Inflammatory macrophage treated with lipopolysaccharide for 4 hours (primary cell): Measurements from ENCODE around the gene PRKCZ.
"Not testable (repeated sequence)": the region's sequence is repeated elsewhere in the genome, so short reads cannot be mapped to it uniquely, and the experiment has no call there.

Experiments
- DNase-seq: peaks from one replicate; pipeline ENCODE4 v3.0.0-alpha.2; 2020

PRKCZ gene

GRCh38 chr1:2104621-2105427 lies 54.6 kb downstream of the PRKCZ start:
- DNase-seq, result no peak

- DNase-seq, result no peak
These were observed 55.7 kb downstream of the PRKCZ start for GRCh38 chr1:2105781-2106524.

- DNase-seq, result no peak
These were observed 56.6 kb downstream of the PRKCZ start for GRCh38 chr1:2106659-2107405.

GRCh38 chr1:2107586-2108212 lies 57.5 kb downstream of the PRKCZ start:
- no peak for DNase-seq

GRCh38 chr1:2108213-2108876 lies 58.1 kb downstream of the PRKCZ start:
- DNase-seq, result no peak

GRCh38 chr1:2108877-2109580 lies 58.8 kb downstream of the PRKCZ start:
- no peak for DNase-seq

- no peak for DNase-seq
These were observed 59.4 kb downstream of the PRKCZ start for GRCh38 chr1:2109581-2110021.

- DNase-seq, result no peak
These were observed 60.1 kb downstream of the PRKCZ start for GRCh38 chr1:2110191-2110737.

- no peak for DNase-seq
These were observed 60.8 kb downstream of the PRKCZ start for GRCh38 chr1:2110738-2111673.

GRCh38 chr1:2111674-2112035 lies 61.4 kb downstream of the PRKCZ start:
- DNase-seq, result no peak

GRCh38 chr1:2112280-2112701 lies 62.1 kb downstream of the PRKCZ start:
- peak; percentile 32 for DNase-seq

GRCh38 chr1:2113620-2114135 lies 63.5 kb downstream of the PRKCZ start:
- DNase-seq, result no peak

GRCh38 chr1:2114635-2115007 lies 64.4 kb downstream of the PRKCZ start:
- not testable (repeated sequence) for DNase-seq

- no peak for DNase-seq
These were observed 64.9 kb downstream of the PRKCZ start for GRCh38 chr1:2115008-2115641.

GRCh38 chr1:2115702-2116341 lies 65.6 kb downstream of the PRKCZ start:
- no peak for DNase-seq

- DNase-seq, result no peak
These were observed 69.7 kb downstream of the PRKCZ start for GRCh38 chr1:2119886-2120285.

- DNase-seq, result no peak
These were observed 71.0 kb downstream of the PRKCZ start for GRCh38 chr1:2121101-2121691.

- DNase-seq, result not testable (repeated sequence)
These were observed 71.6 kb downstream of the PRKCZ start for GRCh38 chr1:2121794-2122193.
